AG04449 (cell line): ENCODE results near the gene ABI3.

Experiments
- CTCF ChIA-PET: fragments of 350-600 bp; formaldehyde crosslinking; extraction: SDS; loops from one replicate; lab custom pipeline; 2021; ENCODE audit warnings: antibody characterized with exemption; lab: Yijun Ruan, JAX
- POLR2A ChIA-PET: fragments of 400-600, 350-600 bp; formaldehyde crosslinking; extraction: SDS; loops from one replicate; lab custom pipeline; 2020; ENCODE audit warnings: antibody characterized with exemption, inconsistent platforms; lab: Yijun Ruan, JAX
- DNase-seq: peaks from one replicate; pipeline ENCODE4 v3.0.0-alpha.2; 2010; ENCODE audit warnings: low read depth, low spot score
- H3K4me3 ChIP-seq: 2 replicates; pipeline ENCODE4 v1.5.1; 2011; ENCODE audit warnings: low read depth, mild to moderate bottlenecking, control low read depth, low read length
- TF ChIP-seq, protein P1 (sequence below): IDR thresholded peaks from one replicate; pipeline ENCODE4 v1.5.1; 2011; ENCODE audit warnings: mild to moderate bottlenecking, moderate library complexity, low read length, control low read depth, inconsistent platforms; ENCODE audit not compliant: insufficient read depth; ENCODE audit errors: missing control alignments

Gene ABI3

DNA sequence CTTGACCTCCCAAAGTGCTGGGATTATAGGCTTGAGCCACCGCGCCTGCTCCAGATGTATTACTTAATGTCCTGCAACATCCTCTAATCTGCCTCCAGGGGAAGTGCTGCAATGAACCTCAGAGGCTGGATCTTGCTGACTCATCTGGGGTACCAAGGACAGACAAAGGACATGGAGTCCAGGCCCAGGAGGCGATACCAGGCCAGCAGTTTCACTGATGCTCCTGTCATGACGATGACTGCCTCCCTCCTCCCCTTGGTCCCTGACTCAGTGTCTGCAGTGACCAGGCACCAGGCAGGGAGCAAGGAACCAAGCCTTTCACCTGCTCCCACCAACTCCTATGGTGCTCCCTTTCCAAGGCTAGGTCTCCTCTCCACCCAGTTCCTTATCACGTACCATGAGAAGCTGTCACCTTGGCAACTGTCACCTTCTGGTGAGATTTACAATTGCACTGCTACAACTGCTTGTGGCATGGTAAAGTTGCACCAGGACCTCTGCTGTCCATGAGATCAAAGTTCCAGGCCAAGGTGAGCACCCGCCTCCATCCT is 41.7 kb downstream of the ABI3 start:
- ChIA-PET CTCF (no interaction called here), POLR2A (no interaction called here)
- no peak overlapping the region for H3K4me3 ChIP-seq
- DNase-seq = no peak
- TF ChIP-seq, protein P1, sequence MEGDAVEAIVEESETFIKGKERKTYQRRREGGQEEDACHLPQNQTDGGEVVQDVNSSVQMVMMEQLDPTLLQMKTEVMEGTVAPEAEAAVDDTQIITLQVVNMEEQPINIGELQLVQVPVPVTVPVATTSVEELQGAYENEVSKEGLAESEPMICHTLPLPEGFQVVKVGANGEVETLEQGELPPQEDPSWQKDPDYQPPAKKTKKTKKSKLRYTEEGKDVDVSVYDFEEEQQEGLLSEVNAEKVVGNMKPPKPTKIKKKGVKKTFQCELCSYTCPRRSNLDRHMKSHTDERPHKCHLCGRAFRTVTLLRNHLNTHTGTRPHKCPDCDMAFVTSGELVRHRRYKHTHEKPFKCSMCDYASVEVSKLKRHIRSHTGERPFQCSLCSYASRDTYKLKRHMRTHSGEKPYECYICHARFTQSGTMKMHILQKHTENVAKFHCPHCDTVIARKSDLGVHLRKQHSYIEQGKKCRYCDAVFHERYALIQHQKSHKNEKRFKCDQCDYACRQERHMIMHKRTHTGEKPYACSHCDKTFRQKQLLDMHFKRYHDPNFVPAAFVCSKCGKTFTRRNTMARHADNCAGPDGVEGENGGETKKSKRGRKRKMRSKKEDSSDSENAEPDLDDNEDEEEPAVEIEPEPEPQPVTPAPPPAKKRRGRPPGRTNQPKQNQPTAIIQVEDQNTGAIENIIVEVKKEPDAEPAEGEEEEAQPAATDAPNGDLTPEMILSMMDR = no peak

DNA sequence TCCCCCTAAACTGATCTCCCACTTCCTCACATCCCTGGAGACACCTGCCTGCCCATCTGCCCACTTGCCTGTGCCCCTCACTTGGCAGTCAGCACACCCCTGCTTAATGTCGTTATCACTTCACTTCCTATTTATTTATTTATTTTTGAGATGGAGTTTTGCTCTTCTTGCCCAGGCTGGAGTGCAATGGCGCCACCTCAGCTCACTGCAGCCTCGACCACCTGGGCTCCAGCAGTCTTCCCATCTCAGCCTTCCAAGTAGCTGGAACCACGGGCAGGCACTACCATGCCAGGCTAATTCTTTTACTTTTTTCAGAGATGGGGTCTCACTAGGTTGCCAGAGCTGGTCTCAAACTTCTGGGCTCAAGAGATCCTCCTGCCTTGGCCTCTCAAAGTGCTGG is 43.6 kb downstream of the ABI3 start:
- CTCF ChIA-PET = interaction anchor here (2.2 kb wide), 1 partner anchor 26 kb away, joined by 5 read pairs; no protein-coding TSS in a partner anchor
- DNase-seq = no peak
- POLR2A ChIA-PET = interaction anchor here (0.8 kb wide), 1 partner anchor 13 kb away, joined by 5 read pairs; no protein-coding TSS in a partner anchor

DNA sequence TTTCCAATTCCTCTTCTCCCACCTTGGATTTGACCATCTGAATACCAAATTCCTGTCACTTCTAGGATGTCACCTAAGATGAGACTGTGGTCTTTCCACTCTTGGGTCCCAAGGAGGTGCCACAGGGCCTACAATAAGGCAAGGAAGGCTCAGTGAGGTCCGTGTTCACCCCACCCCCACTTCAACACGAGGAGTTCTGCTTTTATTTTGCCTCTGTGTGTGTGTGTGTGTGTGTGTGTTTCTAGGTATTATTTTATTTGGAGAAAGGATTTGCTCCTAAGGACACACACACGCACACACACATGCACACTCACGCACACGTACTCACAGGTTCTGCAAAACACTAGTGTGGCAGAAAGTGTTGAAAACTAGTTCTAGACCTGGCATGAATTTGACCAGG is 44.6 kb downstream of the ABI3 start:
- CTCF ChIA-PET = interaction anchor here (2.2 kb wide), 1 partner anchor 27 kb away, joined by 5 read pairs; no protein-coding TSS in a partner anchor
- DNase-seq = no peak
- POLR2A ChIA-PET = no interaction called here
- H3K4me3 ChIP-seq = no peak overlapping the region
- TF ChIP-seq, protein P1 = no peak

More for the DNA sequence above, 43.6 kb downstream of the ABI3 start:
- H3K4me3 ChIP-seq = no peak overlapping the region
- TF ChIP-seq, protein P1 = no peak

DNA sequence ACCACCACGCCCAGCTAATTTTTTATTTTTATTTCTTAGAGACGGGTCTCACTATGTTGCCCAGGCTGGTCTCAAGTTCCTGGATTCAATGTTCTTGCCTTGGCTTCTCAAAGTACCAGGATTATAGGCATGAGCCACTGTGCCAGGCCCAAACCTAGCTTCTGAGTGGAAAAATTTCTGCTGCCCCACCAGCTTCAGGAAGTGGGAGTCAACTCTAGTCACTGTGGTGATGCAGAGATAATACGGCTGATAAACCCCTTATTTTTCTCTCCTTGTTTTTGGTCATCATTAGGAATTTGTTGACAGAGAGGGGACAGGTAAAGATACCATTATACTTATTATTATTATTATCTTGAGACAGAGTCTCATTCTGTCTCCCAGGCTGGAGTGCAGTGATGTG is 47.9 kb downstream of the ABI3 start:
- POLR2A ChIA-PET = interaction anchor here (0.6 kb wide), 1 partner anchor 23 kb away, joined by 3 read pairs; no protein-coding TSS in a partner anchor
- H3K4me3 ChIP-seq = no peak overlapping the region
- TF ChIP-seq, protein P1 = no peak
- DNase-seq = no peak
- CTCF ChIA-PET = interaction anchor here (1.9 kb wide), 1 partner anchor 10 kb away, joined by 4 read pairs; no protein-coding TSS in a partner anchor

DNA sequence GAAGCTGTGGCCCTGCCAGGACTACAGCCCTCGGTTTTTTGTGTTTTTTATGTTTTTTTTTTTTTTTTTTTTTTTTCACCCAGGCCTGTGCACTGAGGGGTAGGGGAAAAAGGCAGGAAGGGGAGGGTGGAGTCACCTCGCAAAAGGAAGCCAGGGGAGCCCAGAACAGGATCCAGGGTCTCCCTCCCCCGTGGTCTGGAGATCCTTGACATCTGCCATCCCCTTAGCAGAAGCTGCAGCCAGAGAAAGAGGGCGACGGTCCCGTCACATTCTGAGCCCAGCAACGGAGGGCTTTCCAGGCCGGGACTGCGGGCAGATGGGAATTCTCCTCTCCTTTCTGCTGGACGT is 49.1 kb downstream of the ABI3 start:
- peak overlapping the region; percentile 52 for H3K4me3 ChIP-seq
- TF ChIP-seq, protein P1 = no peak
- ChIA-PET CTCF (interaction anchor here (1.3 to 2.6 kb wide), 6 partner anchors 11 to 80 kb away, joined by 3 to 13 read pairs (median 4); no protein-coding TSS in a partner anchor), POLR2A (interaction anchor here (0.6 kb wide), 2 partner anchors 59 to 126 kb away, joined by 3 to 5 read pairs; no protein-coding TSS in a partner anchor)
- no peak for DNase-seq

DNA sequence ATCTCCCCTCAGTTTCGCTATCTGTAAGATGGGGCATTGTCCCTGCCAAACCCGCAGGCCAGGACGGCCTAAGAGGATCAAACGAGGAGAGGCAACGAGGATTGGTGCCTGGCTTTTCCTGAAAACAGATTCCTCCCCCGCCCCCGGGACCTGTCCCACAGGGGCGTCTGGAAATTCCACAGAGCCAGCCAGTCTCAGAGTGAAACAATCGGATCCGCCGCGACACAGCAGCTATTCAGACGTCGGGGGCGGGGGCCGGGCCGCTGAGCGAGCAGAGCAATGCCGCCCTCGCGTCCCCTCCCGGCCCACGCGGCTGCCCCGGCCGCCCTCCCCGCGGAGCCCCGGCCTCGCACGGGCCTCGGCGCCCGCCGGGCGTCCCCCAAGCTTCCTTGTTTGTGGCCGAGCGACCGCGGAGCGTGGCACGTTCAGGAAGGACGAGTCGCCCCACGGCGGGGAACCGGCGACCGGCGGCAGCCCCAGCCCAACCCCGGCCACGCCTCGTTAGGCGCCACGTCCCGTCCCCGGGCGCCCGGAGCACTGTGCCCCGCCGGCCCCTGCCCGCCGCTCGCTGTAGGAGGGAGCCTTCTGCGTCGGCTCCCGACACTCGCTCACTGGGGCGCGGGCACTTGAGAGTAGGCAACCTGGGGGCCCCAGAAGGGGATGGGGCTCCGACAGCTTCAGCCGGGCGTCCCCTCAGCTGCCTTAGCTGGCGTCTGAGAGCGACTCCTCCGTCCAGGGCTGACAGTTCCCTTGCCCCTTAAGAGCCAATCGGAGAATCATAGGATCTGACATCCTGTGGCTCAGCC is 49.7 kb downstream of the ABI3 start:
- ChIA-PET CTCF (interaction anchor here (1.3 to 2.6 kb wide), 6 partner anchors 12 to 80 kb away, joined by 3 to 13 read pairs (median 4); no protein-coding TSS in a partner anchor), POLR2A (interaction anchor here (0.6 kb wide), 1 partner anchor 59 kb away, joined by 3 read pairs; no protein-coding TSS in a partner anchor)
- no peak for DNase-seq
- TF ChIP-seq, protein P1 = no peak
- peak overlapping the region; percentile 52 for H3K4me3 ChIP-seq
